ENCODE measurements around the gene ECE1. TPM values are rescaled to one million over a fixed set of nuclear protein-coding genes. Genes with fewer than 3 reads are reported as not detected.

Gene ECE1
- total and polyA plus RNA-seq, 9 of the 15 experiments (the other 6 are each of a cell fraction or from before 2014, with no cell fraction given), result 0.56 to 34.8 (median 11.0) TPM

- TF ChIP-seq MEF2A (IDR thresholded peaks at IDR 0.05; ENCODE audit: control insufficient read depth, low read depth, low read length) (peak; percentile 58), L3MBTL2 (IDR thresholded peaks at IDR 0.05) (peak; percentile 47; the same call in 1 of the 2 replicates), RUNX1 (IDR thresholded peaks at IDR 0.05; ENCODE audit: low read depth) (peak; percentile 80; the same call in 1 of the 2 replicates), CLOCK (CRISPR knock-in tag; IDR thresholded peaks at IDR 0.05; ENCODE audit: borderline replicate concordance) (no peak), ETV5 (CRISPR knock-in tag; IDR thresholded peaks at IDR 0.05; ENCODE audit: low read depth) (0 out of 2 replicates have a peak, but pooled peaks have one; percentile 55), FOXP1 (CRISPR knock-in tag; IDR thresholded peaks at IDR 0.05) (peak; percentile 49; the same call in 1 of the 2 replicates), ARID1B (IDR thresholded peaks at IDR 0.05) (peak; percentile 96), HMGN3 (IDR thresholded peaks at IDR 0.05; ENCODE audit: borderline replicate concordance, extremely low read depth, insufficient read length, low read depth, low read length) (peak; percentile 26), NCOA2 (IDR thresholded peaks at IDR 0.05; ENCODE audit: partially characterized antibody in 2 of 2) (no peak), NFIC (IDR thresholded peaks at IDR 0.05) (peak; percentile 89), KDM1A (IDR thresholded peaks at IDR 0.05) (peak; percentile 100), NR3C1 (CRISPR knock-in tag; IDR thresholded peaks at IDR 0.05) (no peak), ZNF696 (CRISPR knock-in tag; conservative IDR thresholded peaks at IDR 0.05) (no peak), CHCHD3 (CRISPR knock-in tag; IDR thresholded peaks at IDR 0.05) (no peak), PYGO2 (tag; IDR thresholded peaks at IDR 0.05) (no peak), RFX5 (IDR thresholded peaks at IDR 0.05; ENCODE audit: low read depth, low read length) (no peak), HEY1 (CRISPR knock-in tag; IDR thresholded peaks at IDR 0.05; ENCODE audit: borderline replicate concordance) (no peak), USF2 (CRISPR knock-in tag; IDR thresholded peaks at IDR 0.05) (peak; percentile 57), TEAD4 (IDR thresholded peaks at IDR 0.05; ENCODE audit: low read length) (peak; percentile 97), TEAD4 (CRISPR knock-in tag; IDR thresholded peaks at IDR 0.05; ENCODE audit: borderline replicate concordance) (no peak), GABPB2 (CRISPR knock-in tag; conservative IDR thresholded peaks at IDR 0.05) (no peak), PHB2 (IDR thresholded peaks at IDR 0.05; ENCODE audit: low read depth) (peak; percentile 84), GTF2F1 (IDR thresholded peaks at IDR 0.05; ENCODE audit: low read depth, low read length) (no peak), IFI16 (CRISPR knock-in tag; IDR thresholded peaks at IDR 0.05) (no peak)
Observed at GRCh38 chr1:21319447-21320407, 29.5 kb upstream of the ECE1 start (continued).
